ENCODE results near the gene TPMT. TPM values are rescaled to one million over a fixed set of nuclear protein-coding genes. Genes with fewer than 3 reads are reported as not detected.

TPMT gene
- total RNA-seq, 1 experiment from 2014 or later, result 13.3 TPM

DNA sequence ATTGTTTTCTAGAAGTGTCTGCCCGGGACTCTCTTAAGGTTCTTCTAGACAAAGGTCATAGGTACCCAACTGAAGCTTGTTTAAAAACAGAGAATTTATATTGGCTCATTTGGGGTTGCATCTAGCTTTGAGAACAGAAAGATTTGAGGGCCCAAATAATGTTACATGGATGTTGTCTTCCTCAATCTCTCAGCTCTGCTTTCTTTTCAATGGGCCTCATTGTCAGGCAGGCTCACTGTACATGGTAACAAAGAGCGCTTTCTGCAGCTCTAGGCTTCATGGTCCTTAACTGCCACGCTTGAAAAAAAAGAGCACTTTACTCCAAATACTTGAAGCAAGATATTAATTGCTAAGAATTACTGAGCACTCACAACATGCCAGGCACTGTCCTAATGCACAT, 54.6 kb downstream of the TPMT start:
- Mint-ChIP-seq H3K27ac (no peak overlapping the region), H3K36me3 (ENCODE audit: insufficient read depth in 1 of 3, low read depth in 3 of 3) (no peaks in the 10 kb centered on the region), H3K27me3 (ENCODE audit: low read depth) (no peaks in the 10 kb centered on the region), H3K9me3 (no peaks in the 10 kb centered on the region), H3K4me3 (no peak overlapping the region), H3K4me1 (no peaks in the 10 kb centered on the region)
- Histone ChIP-seq H4K20me1 (ENCODE audit: control insufficient read depth, insufficient read depth, insufficient read length) (no peaks in the 10 kb centered on the region), H3K4me1 (ENCODE audit: insufficient read depth, low read length) (no peaks in the 10 kb centered on the region), H3K27ac (ENCODE audit: insufficient read length, low read depth, low read length) (no peak overlapping the region), H2AFZ (ENCODE audit: low read length) (no peak overlapping the region), H4K8ac (replicated peaks; ENCODE audit: insufficient read length, low read depth, low read length) (no peak overlapping the region), H3K23me2 (ENCODE audit: insufficient read length, low read depth, low read length, poor library complexity, severe bottlenecking) (no peaks in the 10 kb centered on the region), H3K27me3 (ENCODE audit: insufficient read depth, low read length) (no peaks in the 10 kb centered on the region), H2BK15ac (ENCODE audit: low read depth, low read length) (no peak overlapping the region), H3K79me2 (ENCODE audit: insufficient read depth, low read length) (no peaks in the 10 kb centered on the region), H2AK5ac (ENCODE audit: insufficient read length, low read length) (no peak overlapping the region), H3K56ac (ENCODE audit: insufficient read length, low read depth, low read length) (no peak overlapping the region), H4K5ac (ENCODE audit: insufficient read length, low read depth, low read length) (no peak overlapping the region), H2BK5ac (ENCODE audit: insufficient read length, low read length) (no peak overlapping the region), H3K9me3 (ENCODE audit: control insufficient read depth, low read depth, low read length) (no peaks in the 10 kb centered on the region), H2BK120ac (ENCODE audit: low read depth, low read length, poor library complexity, severe bottlenecking) (no peak overlapping the region), H3K23ac (ENCODE audit: insufficient read length, low read depth, low read length) (no peak overlapping the region), H3K18ac (ENCODE audit: insufficient read length, low read depth, low read length) (no peak overlapping the region), H3K4me2 (ENCODE audit: insufficient read depth, insufficient read length, low read length) (no peak overlapping the region), H2BK20ac (ENCODE audit: low read depth, low read length, poor library complexity, severe bottlenecking) (no peak overlapping the region), H2BK12ac (ENCODE audit: insufficient read length, low read depth, low read length) (no peak overlapping the region), H3K9ac (ENCODE audit: extremely low read depth, insufficient read length, low read length) (no peak overlapping the region), H4K91ac (ENCODE audit: insufficient read length, low read depth, low read length) (no peak overlapping the region), H3T11ph (ENCODE audit: low read length) (no peak overlapping the region), H3K4ac (ENCODE audit: low read depth, low read length) (no peak overlapping the region), H3K79me1 (ENCODE audit: insufficient read depth, low read depth, low read length, poor library complexity, severe bottlenecking) (no peaks in the 10 kb centered on the region), H3K14ac (ENCODE audit: insufficient read depth, low read length) (no peak overlapping the region)
- no peak for TF ChIP-seq CTCF (conservative IDR thresholded peaks at IDR 0.05)
- no CpG with 5 or more reads among the region's 3 CpGs for WGBS (ENCODE audit: extremely low coverage, insufficient read length, low lambda C conversion rate)
- DNase-seq, result no peak
